GM21447 (cell line): ENCODE data around the gene PLEKHM2.
"Not testable (repeated sequence)": the region's sequence is repeated elsewhere in the genome, so short reads cannot be mapped to it uniquely, and the experiment has no call there.

Experiments
- ATAC-seq: cut with Tn5 transposase; IDR thresholded peaks from one replicate; pipeline ENCODE4 v1.9.1; 2021; ENCODE audit not compliant: unreplicated experiment

PLEKHM2 gene, protein sequence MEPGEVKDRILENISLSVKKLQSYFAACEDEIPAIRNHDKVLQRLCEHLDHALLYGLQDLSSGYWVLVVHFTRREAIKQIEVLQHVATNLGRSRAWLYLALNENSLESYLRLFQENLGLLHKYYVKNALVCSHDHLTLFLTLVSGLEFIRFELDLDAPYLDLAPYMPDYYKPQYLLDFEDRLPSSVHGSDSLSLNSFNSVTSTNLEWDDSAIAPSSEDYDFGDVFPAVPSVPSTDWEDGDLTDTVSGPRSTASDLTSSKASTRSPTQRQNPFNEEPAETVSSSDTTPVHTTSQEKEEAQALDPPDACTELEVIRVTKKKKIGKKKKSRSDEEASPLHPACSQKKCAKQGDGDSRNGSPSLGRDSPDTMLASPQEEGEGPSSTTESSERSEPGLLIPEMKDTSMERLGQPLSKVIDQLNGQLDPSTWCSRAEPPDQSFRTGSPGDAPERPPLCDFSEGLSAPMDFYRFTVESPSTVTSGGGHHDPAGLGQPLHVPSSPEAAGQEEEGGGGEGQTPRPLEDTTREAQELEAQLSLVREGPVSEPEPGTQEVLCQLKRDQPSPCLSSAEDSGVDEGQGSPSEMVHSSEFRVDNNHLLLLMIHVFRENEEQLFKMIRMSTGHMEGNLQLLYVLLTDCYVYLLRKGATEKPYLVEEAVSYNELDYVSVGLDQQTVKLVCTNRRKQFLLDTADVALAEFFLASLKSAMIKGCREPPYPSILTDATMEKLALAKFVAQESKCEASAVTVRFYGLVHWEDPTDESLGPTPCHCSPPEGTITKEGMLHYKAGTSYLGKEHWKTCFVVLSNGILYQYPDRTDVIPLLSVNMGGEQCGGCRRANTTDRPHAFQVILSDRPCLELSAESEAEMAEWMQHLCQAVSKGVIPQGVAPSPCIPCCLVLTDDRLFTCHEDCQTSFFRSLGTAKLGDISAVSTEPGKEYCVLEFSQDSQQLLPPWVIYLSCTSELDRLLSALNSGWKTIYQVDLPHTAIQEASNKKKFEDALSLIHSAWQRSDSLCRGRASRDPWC

DNA sequence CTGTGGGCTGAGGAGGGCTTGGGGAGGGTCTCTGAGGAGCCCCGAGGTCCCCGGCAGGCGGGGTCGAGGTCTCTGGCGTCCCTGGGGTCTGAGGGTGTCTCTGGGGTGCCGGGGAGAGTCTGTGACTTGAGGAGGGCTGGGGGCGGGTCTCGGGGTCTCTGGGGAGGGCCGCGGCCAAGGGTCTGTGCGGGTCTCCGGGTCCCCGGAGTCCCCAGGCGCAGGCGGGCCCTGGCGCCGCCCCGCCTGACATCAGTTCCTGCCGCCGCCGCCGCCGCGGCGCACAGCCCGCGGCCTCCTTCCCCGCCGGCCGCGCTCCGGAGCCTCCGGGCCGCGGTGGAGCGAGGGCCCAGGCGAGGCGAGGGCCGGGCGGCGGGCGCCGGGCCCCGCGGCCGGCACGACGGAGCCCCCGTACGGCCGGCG is at the start of gene PLEKHM2:
Gene PLEKHM2, plus strand, starts transcription at position 279 of the 420 bp plus-strand sequence. CDS start 239 bp downstream, outside the sequence.
- ATAC-seq = no peak

DNA sequence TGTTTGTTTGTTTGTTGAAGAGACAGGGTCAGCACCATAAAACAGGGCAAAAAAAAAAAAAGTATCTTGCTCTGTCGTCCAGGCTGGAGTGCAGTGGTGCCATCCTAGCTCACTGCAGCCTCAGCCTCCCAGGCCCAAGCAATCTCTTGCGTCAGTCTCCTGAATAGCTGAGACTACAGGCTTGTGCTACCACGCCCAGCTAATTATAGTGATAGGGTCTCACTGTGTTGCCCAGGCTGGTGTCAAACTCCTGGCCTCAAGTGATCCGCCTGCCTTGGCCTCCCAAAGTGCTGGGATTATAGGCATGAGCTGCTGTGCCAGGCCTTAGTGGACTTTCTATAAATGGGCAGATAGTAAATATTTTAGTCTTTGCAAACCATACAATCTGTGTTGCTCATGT is 47.7 kb upstream of the PLEKHM2 start:
- no peak for ATAC-seq

DNA sequence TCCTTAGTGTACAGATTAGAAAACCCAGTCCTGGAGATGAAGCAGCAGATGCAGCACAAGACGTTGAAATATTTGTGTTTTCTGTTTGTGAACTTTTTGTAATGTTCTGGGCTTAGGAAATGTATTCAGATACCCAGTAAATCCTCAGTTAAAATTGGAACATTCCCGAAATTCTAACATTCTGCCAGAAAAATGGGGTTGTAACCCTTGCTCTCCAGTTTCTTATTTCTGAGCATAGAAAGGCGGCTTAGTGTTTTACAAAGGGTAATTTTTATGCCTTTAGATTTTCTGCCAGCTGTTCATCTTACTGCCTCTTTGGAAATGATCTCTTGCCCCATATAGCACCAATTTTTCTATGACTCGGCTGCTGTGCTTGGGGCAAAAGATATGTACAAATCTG is 46.3 kb upstream of the PLEKHM2 start:
- ATAC-seq = no peak

DNA sequence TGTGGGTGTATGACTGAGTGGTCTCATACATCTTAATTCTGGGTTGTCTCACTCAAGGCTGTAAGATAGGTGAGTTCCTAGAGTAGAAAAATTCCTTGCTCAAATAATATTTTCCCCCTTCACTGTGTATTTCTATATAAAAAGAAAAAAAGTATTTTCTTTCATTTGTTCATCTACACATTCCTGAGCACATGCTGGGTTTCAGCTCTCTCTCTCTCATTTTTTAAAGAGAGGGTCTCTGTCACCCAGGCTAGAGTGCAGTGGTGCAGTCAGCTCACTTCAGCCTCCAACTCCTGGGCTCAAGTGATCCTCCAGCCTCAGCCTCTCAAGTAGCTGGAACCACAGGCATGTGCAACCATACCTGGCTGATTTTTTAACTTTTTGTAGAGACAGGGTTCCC is 44.9 kb upstream of the PLEKHM2 start:
- no peak for ATAC-seq

DNA sequence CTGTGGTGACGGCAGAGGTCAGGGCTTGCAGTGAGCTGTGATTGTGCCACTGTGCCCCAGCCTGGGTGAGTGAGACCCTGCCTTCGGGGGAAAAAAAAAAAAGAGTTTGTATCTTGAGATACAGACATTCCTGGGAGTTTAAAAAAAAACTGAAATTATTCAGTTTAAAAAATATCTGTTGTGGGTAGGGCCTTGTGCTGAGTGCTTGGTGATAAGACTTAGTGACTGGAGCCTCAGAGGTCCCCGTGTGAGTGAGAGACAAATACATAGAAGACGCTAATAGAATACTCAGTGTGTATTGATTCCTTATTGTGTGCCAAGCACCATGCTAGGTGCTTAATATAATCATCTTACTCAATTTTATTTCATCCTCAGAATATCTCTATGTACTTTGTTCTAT is 44.2 kb upstream of the PLEKHM2 start:
- no peak for ATAC-seq

DNA sequence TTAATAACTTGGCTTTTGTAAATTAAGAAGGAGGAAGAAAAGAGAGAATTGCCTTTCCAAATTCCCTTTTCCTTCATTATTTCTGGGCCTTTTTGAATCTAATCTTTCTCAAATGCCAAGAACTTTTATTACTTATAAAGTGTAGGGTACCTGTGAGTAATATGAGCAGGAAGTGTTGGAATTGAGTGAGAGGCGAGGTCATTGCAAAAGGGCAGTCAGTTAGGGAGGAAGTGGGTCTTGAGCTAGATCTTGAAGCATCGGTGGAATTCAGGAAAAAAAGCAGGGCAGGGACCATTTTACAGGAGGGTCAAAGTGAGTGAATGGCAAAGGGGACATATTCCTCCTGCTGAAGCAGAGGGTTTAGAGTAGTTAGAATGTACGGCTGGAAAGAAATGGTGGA is 43.5 kb upstream of the PLEKHM2 start:
- ATAC-seq = no peak

DNA sequence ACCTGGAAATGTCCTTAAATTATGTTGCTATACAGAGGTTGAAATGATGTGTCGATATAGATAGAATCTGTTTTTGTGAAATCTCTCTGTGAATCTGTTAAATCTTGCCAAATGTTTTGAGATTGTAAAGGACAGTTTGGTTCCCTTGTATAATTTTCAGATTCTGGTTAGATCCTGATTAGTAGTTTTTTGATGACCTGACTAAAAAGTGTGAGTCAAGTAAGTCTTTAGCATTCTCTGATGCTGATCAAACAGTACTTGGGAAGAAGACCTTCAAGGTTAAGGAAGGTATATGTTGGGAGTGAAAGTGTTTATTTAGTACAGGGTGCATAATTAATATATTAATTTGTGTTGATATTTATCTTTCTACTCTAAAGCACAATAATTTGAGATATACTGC is 34.2 kb upstream of the PLEKHM2 start:
- ATAC-seq = no peak

DNA sequence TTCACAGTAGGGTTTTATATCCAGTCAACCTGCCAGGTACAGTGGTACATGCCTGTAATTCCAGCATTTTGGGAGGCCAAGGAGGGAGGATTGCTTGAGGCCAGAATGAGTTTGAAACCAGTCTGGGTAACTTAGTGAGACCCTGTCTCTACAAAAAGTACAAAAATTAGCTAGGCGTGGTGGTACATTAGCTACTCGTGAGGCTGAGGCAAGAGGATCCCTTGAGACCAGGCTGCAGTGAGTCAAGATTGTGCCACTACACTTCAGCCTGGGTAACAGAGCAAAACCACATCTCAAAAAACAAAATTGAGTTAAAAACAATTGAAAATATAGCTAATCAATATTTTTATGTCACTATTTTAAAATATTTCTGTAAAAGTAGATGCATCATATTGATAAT is 33.7 kb upstream of the PLEKHM2 start:
- no peak for ATAC-seq

DNA sequence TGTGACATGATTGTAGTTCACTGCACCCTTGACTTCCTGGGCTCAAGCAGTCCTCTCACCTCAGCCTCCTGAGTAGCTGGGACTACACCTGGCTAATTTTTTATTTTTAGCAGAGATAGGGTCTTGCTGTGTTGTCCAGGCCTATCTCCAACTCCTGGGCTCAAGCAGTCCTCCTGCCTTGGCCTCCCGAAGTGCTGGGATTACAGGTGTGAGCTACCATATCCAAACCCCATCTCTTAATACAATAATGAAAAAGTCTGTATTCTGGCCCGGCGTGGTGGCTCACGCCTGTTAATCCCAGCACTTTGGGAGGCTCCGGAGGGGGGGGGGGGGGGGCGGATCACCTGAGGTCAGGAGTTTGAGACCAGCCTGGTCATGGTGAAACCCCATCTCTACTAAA is 32.0 kb upstream of the PLEKHM2 start:
- not testable (repeated sequence) for ATAC-seq

DNA sequence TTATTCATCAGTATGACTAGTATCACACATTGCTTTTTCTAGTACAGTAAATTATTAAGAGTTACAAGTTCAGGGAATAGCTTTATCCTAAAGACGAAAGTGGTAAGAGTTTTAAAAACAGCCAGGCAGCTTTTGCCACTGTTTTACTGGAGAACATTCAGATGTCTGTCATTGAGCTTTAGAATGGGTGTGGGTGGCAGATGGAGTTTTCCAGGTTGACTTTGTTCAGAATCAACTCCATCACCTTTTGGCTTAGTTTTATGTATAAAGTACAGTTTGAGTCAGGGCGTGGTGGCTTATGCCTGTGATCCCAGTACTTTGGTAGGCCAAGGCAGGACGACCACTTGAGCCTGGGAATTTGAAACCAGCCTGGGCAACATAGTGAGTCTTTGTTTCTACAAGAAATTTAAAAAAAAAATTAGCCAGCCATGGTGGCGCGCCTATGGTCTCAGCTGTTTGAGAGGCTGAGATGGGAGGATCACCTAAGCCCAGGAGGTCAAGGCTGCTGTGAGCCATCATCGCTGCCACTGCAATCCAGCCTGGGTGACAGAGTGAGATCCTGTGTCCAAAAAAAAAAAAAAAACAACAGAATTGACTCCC is 29.9 kb upstream of the PLEKHM2 start:
- ATAC-seq = no peak

DNA sequence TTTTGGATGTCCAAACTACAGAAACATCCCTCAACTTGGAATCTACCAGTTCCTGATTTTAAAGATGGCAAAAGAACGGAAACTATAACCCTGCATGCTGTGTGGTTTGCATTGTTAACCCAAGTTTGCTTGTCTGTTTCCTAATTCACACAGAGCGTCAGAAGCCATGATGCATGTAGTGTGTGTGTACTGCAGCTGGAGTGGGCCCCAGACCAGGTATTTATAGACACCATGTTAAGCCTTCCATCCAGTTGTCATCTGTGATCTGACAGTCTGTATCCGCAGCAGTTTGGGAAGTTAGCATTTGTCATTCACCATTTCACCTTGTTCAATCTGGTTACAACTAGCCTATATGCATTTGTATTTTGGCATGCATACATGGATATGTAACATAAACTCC is 27.7 kb upstream of the PLEKHM2 start:
- ATAC-seq = no peak

DNA sequence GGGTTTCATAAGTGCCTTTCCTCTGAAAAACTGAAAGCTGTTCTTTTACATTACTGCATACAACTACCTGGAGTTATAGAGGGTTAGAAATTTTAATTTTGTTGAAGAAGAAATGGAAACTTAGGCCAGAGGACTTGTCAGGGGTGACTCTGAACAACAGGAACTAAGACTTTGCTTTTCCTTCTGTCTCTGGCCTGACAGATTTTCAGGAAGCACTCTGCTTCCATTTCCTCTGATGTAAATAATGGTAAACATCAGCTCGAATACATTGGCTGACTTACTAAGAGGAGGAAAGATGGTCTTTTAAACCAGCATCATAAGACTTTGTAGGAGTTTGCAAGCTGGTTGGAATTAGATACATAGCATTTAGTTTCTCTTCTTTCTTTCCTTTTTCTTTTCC is 27.1 kb upstream of the PLEKHM2 start:
- ATAC-seq = no peak

DNA sequence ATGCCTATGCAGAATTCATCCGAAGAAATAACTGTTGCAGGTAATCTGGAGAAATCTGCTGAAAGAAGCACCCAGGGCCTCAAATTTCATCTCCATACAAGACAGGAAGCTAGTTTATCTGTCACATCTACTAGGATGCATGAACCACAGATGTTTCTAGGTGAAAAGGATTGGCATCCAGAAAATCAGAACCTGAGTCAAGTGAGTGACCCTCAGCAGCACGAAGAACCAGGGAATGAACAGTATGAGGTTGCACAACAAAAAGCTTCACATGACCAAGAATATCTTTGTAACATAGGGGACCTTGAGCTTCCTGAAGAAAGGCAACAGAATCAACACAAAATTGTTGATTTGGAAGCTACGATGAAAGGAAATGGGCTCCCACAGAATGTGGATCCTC is 24.0 kb upstream of the PLEKHM2 start:
- no peak for ATAC-seq

DNA sequence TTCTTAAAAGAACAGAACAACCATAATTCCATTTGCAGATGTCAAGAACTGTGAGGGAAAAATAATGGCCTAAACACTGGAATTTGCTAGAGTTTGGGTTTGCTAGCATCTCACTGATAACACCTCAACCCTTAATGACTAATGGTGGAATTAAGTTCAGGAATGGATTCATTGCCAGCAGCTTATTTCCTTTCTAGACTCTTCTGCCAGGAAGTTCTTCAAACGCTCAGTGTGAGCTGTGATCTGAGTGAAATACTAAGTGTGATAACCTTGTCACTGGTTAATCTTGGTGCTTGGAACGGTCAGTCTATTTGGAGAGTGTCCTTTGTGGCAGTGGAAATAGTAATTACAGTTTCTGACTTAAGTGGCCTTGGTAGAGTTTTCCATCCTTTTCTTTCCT is 21.6 kb upstream of the PLEKHM2 start:
- no peak for ATAC-seq

DNA sequence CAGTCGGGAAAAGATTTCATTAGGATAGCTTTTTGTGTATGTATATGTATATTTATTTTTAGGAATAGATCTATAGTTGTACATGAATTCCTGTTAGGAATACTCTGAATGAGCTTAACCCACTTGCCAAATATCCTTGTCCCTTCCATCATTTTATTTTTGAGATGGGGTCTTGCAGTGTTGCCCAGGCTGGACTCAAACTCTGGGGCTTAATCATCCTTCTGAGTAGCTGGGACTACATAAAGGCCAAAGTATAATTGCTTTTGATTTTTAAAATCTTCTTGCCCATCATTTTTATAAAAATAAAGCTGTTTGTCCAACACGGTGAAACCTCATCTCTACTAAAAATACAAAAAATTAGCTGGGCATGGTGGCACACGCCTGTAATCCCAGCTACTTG is 20.2 kb upstream of the PLEKHM2 start:
- no peak for ATAC-seq

DNA sequence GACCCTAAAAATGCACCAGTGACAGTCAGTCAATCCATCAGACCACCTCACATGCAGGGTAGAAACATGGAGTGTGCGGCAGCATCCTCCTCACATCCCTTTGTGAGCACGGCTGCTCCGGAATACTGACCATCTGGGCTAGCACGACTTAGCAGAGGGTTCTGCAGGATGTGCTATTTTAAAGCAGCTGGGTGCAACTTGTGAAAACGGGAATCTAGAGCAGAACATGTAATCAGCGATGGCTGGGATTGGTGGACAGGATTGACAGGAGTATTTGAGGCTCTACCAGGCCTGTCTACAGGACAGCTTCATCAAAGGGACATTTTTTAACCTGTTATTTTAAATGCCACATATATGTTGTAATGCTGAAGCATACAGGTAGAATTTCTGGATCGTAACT is 16.8 kb upstream of the PLEKHM2 start:
- ATAC-seq = no peak

DNA sequence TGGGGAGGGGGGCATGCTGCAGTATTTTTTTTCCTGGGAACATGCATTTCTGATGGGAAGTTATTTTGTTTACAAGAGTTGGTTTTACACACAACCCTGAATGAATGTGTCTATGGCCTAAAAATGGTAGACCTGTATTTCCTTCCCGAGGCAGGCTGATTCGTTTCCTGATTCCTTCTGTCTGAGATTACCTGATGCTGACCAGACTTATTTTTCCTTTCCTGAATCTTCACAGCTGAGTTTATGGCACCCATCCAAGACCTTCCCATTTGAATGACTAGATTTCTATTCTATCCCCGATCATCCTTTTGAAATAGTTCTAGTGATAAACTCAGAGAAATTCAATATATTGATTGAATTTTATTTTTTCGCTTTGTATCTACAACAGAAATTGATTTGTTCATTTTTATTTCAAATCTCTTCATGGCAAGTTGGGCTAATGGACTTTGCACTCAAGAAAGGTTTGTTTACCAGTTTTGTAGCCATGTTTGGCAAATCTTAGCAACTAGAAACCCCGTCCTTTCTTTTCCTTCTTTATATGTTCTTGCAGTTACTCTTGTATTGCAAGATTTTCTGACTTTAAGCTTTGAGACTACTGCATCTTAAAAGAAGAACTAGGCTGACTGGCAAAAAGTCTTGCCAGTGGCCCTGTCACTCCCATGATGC is 15.9 kb upstream of the PLEKHM2 start:
- no peak for ATAC-seq

DNA sequence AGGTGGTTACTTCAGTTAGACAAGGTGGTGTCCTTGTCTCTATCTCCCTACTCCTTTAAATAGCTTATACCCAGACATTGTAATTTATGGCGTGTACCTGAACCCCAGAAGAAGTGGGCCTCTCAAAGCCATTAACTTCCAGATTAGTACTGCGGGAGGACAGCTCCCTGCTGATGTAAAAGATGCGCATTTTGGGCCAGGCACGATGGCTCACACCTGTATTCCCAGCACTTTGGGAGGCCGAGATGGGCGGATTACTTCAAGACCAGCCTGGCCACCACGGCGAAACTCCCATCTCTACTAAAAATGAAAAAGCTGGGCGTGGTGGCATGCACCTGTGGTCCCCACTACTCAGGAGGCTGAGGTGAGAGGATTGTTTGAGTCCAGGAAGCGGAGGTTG is 15.0 kb upstream of the PLEKHM2 start:
- no peak for ATAC-seq

DNA sequence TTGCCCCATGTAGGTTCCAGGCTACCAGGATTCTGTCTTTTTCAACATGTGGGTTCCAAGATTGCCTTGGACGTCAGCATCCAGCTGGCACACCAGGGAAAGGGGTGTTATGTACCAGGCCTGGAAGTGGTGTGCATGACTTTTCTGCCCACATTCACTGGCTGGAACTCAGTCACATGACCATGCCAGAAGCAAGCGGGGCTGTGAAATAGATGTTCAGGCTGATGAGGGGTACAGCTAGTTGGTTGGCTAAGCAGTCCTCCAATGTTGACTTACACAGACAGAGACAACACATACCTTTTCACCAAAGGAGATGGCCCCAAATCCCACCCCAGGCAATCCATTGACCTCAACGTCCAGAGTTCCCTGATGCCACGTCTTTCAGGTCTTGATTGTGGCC is 14.3 kb upstream of the PLEKHM2 start:
- no peak for ATAC-seq

DNA sequence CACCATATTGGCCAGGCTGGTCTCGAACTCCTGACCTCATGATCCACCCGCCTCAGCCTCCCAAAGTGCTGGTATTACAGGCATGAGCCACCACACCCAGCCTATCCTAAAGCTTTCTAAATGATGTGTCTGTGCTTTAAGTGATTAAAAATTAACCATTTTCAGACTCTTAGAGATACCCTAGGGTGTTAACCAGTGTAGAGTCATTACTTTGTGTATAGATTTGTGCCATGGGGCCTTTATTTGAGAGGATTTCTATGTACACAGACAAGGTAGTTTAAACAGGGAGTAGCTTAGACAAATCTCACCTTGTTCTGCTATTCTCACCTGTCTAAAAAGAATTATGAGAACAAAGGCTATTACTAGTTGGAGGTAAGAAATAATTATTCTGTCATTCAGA is 12.7 kb upstream of the PLEKHM2 start:
- ATAC-seq = no peak
